NCI-H2107 treated with DMSO at 0.1 percent for 48 hours (cell line): ENCODE data around the gene NFASC.

Source experiments
- DNase-seq: peaks from one replicate; lab custom pipeline; 2025; ENCODE audit not compliant: unreplicated experiment; lab: John Stamatoyannopoulos, UW

The NFASC gene

GRCh38 chr1:204979306-204979705 lies 108.6 kb downstream of the NFASC start:
- no peak for DNase-seq

- no peak for DNase-seq
These were observed 109.4 kb downstream of the NFASC start for GRCh38 chr1:204979891-204980649.

GRCh38 chr1:204980840-204981405 lies 110.3 kb downstream of the NFASC start:
- no peak for DNase-seq

- no peak for DNase-seq
These were observed 112.5 kb downstream of the NFASC start for GRCh38 chr1:204983136-204983535.

GRCh38 chr1:204983881-204984280 lies 113.2 kb downstream of the NFASC start:
- DNase-seq, result no peak

- DNase-seq, result no peak
These were observed 113.8 kb downstream of the NFASC start for GRCh38 chr1:204984499-204984898.

GRCh38 chr1:204986181-204986580 lies 115.5 kb downstream of the NFASC start:
- DNase-seq, result no peak

GRCh38 chr1:204987689-204988088 lies 117.0 kb downstream of the NFASC start:
- no peak for DNase-seq

- no peak for DNase-seq
These were observed 117.5 kb downstream of the NFASC start for GRCh38 chr1:204988196-204988595.

GRCh38 chr1:204989266-204990058 lies 118.8 kb downstream of the NFASC start:
- DNase-seq, result peak; percentile 94

GRCh38 chr1:204990059-204990664 lies 119.5 kb downstream of the NFASC start:
- DNase-seq, result no peak

- DNase-seq, result no peak
These were observed 120.2 kb downstream of the NFASC start for GRCh38 chr1:204990721-204991341.

GRCh38 chr1:204991342-204991844 lies 120.7 kb downstream of the NFASC start:
- DNase-seq, result peak; percentile 81

- no peak for DNase-seq
These were observed 121.7 kb downstream of the NFASC start for GRCh38 chr1:204992201-204992997.

GRCh38 chr1:204992998-204993314 lies 122.3 kb downstream of the NFASC start:
- DNase-seq, result no peak

- DNase-seq, result no peak
These were observed 123.6 kb downstream of the NFASC start for GRCh38 chr1:204994086-204994862.

- DNase-seq, result no peak
These were observed 126.3 kb downstream of the NFASC start for GRCh38 chr1:204996981-204997380.

GRCh38 chr1:204997591-204998355 lies 127.1 kb downstream of the NFASC start:
- DNase-seq, result no peak

- no peak for DNase-seq
These were observed 130.5 kb downstream of the NFASC start for GRCh38 chr1:205001162-205001561.
